Left lung (tissue), 10 donors: ENCODE measurements around the gene TASOR2. TPM values are rescaled to one million over a fixed set of nuclear protein-coding genes. Genes with fewer than 3 reads are reported as not detected.

Experiments used
- ATAC-seq: fragments of 200-7000 bp; cut with Tn5 transposase; one replicate; pipeline ENCODE4 v1.9.1; 2020; ENCODE audit warnings: moderate library complexity
- DNase-seq, 4 donors: peaks; one replicate each; pipeline ENCODE4 v3.0.0-alpha.2; 2013 to 2020
- H3K27ac ChIP-seq, 2 donors: fragments of 200-600 bp; sonication (generic) in 1 of 2; one replicate each; pipeline versions ENCODE4 v1.5.0 to v1.8.0; 2020 to 2021
- H3K27me3 ChIP-seq, 2 donors: fragments of 200-600 bp; sonication (generic) in 1 of 2; one replicate each; pipeline versions ENCODE4 v1.5.0 to v1.8.0; 2020 to 2021
- H3K36me3 ChIP-seq, 2 donors: fragments of 200-600 bp; sonication (generic) in 1 of 2; one replicate each; pipeline versions ENCODE4 v1.5.0 to v1.8.0; 2020 to 2021
- H3K4me1 ChIP-seq, 2 donors: fragments of 200-600 bp; one replicate each; pipeline ENCODE4 v1.8.0; 2021
- H3K4me3 ChIP-seq, 2 donors: fragments of 200-600 bp; sonication (generic) in 1 of 2; one replicate each; pipeline versions ENCODE4 v1.5.0 to v1.8.0; 2020 to 2021; ENCODE audit warnings: mild to moderate bottlenecking in 1 of 2
- H3K9me3 ChIP-seq, 2 donors: fragments of 200-600 bp; sonication (generic) in 1 of 2; one replicate each; pipeline versions ENCODE4 v1.5.0 to v1.8.0; 2020 to 2021
- intact Hi-C, 2 donors: fragments of 100-400 bp; cut with DNase I; formaldehyde crosslinking; loops; one replicate each; pipeline versions ENCODE4 v1.11.2 to v1.14.2; 2022
- polyA plus RNA-seq, 6 donors: library from polyadenylated mRNA; unstranded; fragments of 120-200 nt; gene quantifications; one replicate each; pipeline ENCODE4 v1.2.1, GENCODE V29; 2013; ENCODE audit not compliant: insufficient read length in 6 of 6
- total RNA-seq, 2 donors: library from RNA; stranded (reverse); fragmentation: NEBNext Ultra II Directional; extraction: Animal tissue kit (Norgen Biotek cat#: 25700); gene quantifications; one replicate each; pipeline ENCODE4 v1.2.1, GENCODE V29; 2021
- TF ChIP-seq, protein P1 (sequence below), 2 donors: fragments of 200-600 bp; sonication (generic) in 1 of 2; IDR thresholded peaks; one replicate each; pipeline versions ENCODE4 v1.5.0 to v1.8.0; 2021; ENCODE audit warnings: antibody characterized with exemption in 2 of 2
- donor health status: DM: no; HTN: yes; CAD: no.
- donor health status: DM: no; HTN: no; CAD: no.

The TASOR2 gene
- total and polyA plus RNA-seq, 8 donors = 35.5 to 66.5 (median 39.6) TPM

DNA sequence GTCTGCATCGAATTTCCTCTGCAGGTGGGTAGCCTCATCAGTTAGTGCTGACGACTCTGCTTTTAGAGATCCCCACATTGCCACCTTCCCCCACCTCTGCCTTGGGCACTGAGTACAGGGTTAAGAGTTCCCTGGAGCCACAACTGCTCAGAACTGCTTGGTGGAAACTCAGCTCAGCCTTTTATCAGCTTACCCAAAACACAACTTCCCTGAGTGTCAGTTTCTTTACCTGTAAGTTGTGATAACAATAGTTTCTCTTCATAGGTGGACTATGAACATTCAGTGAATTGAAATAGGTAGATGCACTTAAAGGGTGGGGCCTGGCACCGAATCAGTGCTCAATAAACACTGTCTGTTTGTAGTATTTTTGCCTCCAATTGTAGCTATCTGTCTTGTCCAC lies 29.5 kb upstream of the TASOR2 start:
- intact Hi-C loops = no loop called here
- no peaks in the 10 kb centered on the region for H3K27me3 ChIP-seq
- no peaks in the 10 kb centered on the region for H3K9me3 ChIP-seq
- H3K36me3 ChIP-seq = peaks cover 0 to 7% of the 10 kb centered on the region in 2 donors
- no peak overlapping the region for H3K4me3 ChIP-seq
- TF ChIP-seq, protein P1, sequence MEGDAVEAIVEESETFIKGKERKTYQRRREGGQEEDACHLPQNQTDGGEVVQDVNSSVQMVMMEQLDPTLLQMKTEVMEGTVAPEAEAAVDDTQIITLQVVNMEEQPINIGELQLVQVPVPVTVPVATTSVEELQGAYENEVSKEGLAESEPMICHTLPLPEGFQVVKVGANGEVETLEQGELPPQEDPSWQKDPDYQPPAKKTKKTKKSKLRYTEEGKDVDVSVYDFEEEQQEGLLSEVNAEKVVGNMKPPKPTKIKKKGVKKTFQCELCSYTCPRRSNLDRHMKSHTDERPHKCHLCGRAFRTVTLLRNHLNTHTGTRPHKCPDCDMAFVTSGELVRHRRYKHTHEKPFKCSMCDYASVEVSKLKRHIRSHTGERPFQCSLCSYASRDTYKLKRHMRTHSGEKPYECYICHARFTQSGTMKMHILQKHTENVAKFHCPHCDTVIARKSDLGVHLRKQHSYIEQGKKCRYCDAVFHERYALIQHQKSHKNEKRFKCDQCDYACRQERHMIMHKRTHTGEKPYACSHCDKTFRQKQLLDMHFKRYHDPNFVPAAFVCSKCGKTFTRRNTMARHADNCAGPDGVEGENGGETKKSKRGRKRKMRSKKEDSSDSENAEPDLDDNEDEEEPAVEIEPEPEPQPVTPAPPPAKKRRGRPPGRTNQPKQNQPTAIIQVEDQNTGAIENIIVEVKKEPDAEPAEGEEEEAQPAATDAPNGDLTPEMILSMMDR (IDR thresholded peaks at IDR 0.05) = no peak
- H3K27ac ChIP-seq = no peak overlapping the region
- DNase-seq = no peak
- ATAC-seq = no peak
- H3K4me1 ChIP-seq = peaks cover 0 to 16% of the 10 kb centered on the region in 2 donors

DNA sequence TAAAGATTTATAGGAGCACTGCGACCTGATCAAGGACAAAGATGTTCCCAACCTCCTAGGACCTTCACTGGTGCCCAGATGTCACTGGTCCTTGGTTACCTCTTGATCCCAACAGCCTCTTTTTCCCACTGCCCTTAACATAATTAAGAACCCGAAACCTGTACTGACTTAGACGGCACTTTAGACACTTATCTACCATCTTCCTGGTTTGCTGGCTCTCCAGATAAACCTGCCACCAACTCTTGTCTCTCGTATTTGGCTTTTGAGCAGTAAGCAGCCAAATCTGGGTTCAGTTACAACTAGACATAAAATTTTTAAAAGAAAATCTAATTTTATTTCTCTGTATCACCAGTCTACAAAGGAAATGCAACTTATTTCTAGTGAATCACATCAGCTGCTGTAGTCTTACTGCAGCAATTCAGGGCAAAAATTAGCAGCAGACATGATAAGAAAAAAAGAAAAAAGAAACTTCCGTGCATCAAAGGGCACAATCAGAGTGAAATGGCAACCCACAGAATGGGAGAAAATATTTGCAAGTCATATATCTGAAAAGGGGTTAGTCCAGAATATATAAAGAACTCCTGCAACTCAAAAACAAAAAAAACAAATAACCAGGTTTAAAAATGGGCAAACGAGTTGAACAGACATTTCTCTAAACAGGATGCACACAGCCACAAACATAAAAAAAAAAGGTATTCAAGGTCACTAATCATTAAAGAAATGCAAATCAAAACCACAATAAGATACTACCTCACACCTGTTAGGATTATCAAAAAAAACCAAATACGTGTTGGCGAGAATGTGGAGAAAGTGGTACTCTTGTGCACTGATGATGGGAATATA lies 27.7 kb upstream of the TASOR2 start:
- ATAC-seq (no peak), DNase-seq (no peak)
- H3K36me3 ChIP-seq = no peaks in the 10 kb centered on the region

DNA sequence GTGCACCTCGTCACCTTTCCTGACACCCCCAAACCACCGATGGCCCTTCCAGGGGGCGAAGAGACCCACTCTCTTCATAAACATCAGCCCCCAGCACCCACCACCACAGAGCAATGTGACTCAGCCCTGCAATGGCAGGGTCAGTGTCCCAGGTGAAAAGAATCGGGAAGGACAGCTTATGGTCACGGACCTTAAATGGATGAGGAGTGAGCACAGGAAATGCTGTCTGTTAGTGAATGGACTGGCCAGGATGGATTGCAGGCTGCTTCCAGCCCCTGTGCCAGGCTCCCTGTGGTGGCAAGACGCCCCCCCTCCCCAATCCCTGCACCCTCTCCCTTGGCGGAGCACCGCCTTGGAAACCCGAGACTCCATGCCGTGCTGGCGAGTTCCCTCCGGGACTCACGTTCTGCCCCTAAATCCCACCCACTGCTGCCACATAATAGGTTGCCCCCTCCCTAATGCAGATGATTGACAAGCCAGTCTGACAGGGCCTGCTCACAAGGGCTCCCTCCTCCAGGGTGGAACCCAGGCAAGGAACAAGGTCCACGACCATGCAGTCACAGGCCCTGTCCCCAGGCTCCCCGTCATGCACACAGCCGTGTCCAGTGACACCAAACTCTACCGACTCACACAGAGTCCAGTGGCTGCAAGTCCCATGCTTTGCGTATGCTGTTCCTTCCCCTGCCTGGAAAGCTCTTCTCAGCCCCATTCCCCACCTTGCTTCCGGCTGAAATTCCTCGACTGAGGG lies 25.6 kb upstream of the TASOR2 start:
- DNase-seq = no peak
- ATAC-seq = peak; percentile 35

More for the DNA sequence above, 27.7 kb upstream of the TASOR2 start:
- Histone ChIP-seq H3K4me1 (peaks cover 0 to 19% of the 10 kb centered on the region in 2 donors), H3K27ac (no peak overlapping the region), H3K27me3 (no peaks in the 10 kb centered on the region), H3K9me3 (no peaks in the 10 kb centered on the region), H3K4me3 (no peak overlapping the region)
- intact Hi-C loops = no loop called here
- TF ChIP-seq, protein P1 (IDR thresholded peaks at IDR 0.05) = no peak

DNA sequence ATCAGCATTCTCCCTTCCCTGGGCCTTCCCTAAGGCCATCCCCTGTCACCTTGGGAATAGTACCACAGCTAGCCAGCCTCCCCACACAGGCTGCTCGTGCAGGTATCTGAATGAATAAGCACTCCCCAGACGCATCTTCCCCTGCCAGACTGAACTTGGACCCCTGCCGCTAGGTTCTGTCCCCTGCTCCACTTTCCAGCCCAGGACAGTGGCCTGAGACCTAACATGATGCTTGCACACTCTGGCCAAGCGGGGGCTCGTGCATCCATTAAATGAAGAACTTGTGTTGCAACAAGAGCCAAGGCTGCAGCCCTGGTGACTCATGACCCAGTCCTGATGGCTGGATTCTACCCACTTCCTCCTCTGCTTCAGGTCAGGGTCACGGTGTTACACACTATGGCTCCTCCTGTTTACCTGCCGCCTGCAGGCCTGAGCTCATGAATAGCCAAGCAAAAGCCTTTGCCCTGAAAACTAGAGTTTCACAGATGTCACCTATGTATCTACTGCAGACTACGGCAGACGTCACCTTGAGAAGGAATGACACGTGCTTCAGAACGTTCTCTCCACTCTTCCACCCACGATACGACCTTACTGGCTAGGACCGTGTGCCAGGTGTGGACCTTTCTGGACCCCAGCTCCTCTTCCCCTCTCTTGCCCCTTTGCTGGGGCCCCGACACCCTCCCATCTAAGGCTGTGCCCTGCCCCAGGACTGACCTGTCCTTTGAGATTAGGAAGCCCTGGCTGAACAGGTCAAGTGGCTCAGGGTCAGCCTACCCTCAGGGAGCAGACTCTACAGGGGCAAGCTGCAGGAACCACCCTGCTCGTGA lies 24.7 kb upstream of the TASOR2 start:
- peak; percentile 78 for ATAC-seq
- H3K27me3 ChIP-seq = no peaks in the 10 kb centered on the region
- H3K4me3 ChIP-seq = no peak overlapping the region
- peaks cover 0 to 19% of the 10 kb centered on the region in 2 donors for H3K4me1 ChIP-seq
- H3K27ac ChIP-seq = no peak overlapping the region
- DNase-seq = peak in 2 of 4 donors; percentile 52 to 72
- TF ChIP-seq, protein P1 (IDR thresholded peaks at IDR 0.05) = no peak
- H3K9me3 ChIP-seq = no peaks in the 10 kb centered on the region
- intact Hi-C loops = no loop called here
- no peaks in the 10 kb centered on the region for H3K36me3 ChIP-seq

More for the DNA sequence above, 25.6 kb upstream of the TASOR2 start:
- Histone ChIP-seq H3K36me3 (no peaks in the 10 kb centered on the region), H3K9me3 (no peaks in the 10 kb centered on the region), H3K27ac (no peak overlapping the region), H3K4me3 (no peak overlapping the region), H3K27me3 (no peaks in the 10 kb centered on the region), H3K4me1 (peaks cover 0 to 19% of the 10 kb centered on the region in 2 donors)
- TF ChIP-seq, protein P1 (IDR thresholded peaks at IDR 0.05) = no peak
- intact Hi-C loops = no loop called here
